ENCODE data around the gene CDR2.
"Not testable (repeated sequence)": the region's sequence is repeated elsewhere in the genome, so short reads cannot be mapped to it uniquely, and the experiment has no call there.

The CDR2 gene

GRCh38 chr16:22301423-22301822 is 73.0 kb downstream of the CDR2 start:
- not testable (repeated sequence) for DNase-seq

DNA sequence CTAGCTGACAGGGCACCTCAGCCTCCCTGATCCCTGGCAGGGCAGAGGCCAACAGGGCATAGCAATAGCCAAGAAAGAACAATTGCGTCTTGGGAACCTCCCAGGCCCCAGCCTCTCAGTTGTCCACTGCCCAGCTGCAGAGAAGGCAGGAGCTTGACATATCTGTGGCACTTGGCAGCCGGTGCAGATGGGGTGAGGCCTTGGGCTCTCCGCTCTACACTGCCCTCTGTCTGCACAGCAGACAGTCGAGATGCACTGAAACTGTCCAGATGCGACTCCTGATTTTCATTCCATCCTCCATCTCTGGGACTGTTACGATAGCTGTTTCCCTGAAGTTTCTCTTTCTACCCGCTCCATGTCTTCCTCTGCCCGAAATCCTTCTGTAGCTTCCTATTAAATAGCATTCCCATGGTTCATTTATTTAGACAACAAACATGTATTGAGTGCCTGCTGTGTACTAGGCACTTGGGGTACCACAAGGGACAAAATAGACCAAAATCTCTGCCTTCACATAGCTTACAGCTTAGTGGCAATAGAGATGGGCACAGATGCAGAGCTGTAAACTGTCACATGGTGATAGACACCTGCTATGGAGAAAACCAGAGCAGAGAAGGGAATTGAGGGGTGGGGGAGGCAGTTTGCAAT is 73.9 kb downstream of the CDR2 start:
- DNase-seq: no peak

DNA sequence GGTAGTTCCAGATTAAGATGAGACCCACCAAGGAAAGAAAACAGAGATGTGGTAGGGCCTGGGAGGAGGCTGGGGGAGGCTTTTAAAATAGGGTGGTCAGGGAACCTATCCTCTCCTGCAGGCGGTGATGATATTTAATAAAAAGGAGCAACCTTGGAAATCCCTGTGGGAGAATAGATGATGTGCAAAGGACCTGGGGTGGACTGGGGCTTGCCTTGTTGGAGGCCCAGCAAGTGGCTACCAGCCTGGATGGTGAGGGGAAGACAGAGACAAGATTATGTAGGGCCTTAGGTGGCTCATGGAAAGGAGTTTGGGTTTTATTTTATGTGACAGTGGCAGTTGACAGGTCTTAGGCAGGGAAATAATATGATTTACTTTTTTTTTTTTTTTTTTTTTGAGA is 75.4 kb downstream of the CDR2 start:
- DNase-seq: no peak

- DNase-seq: peak; percentile 84
Measured at GRCh38 chr16:22297871-22298733, 76.3 kb downstream of the CDR2 start.

DNA sequence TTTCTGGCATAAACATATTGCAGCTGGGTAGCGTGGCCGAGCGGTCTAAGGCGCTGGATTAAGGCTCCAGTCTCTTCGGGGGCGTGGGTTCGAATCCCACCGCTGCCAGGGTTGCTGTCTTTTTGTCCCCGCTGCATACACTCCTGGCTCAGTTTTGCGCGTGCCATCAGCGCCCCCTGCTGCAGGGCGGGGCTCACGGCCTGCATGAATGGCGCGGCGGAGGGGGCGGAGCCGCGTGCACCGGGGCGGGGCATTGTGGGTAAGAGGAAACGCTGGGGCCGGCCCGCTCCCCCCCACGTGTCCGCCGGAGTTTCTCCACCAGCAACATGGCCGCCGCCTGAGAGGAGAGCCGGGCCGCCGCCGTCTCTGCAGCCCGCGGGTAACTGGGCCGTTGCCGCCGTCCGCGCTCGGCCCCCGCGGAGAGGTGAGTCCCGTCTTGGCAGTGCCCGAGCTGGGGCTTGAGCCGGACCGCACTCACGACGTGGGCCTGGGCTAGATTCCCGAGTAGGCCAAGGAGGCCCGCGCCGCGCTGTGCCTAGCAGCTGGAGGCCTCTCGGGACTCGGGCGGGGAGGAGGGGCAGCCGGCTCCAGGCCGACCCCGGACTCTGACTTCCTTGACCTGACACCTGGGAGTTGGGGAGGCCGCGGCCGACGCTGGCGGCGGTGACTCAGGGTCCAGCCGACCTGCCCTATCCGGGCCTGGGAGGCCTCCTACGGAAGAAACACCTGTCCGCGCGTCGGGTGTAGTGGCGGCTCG is 77.1 kb downstream of the CDR2 start, which contains the start of gene POLR3E:
TSS of gene POLR3E (plus strand) at position 296 of the 757 bp plus-strand sequence. CDS start 5,560 bp downstream, outside the sequence.
- DNase-seq: peak; percentile 100

GRCh38 chr16:22296225-22297113 is 78.0 kb downstream of the CDR2 start:
- no peak for DNase-seq
